Stomach (tissue), 4 donors: Measurements from ENCODE around the gene FTH1.

Source experiments
- EP300 ChIP-seq: sonication (generic); formaldehyde crosslinking; IDR thresholded peaks from one replicate; pipeline ENCODE4 v1.6.1; 2017; ENCODE audit warnings: antibody characterized with exemption
- TF ChIP-seq, protein P1 (sequence below), 7 experiments: fragments of 450-650 bp in 4 of 7; fragments of 200-600 bp in 3 of 7; sonication (generic) in 3 of 7; IDR thresholded peaks; one replicate each; pipeline ENCODE4 v1.5.1; 2016 to 2019; ENCODE audit warnings: antibody characterized with exemption in 7 of 7, control low read depth in 2 of 7, mild to moderate bottlenecking in 1 of 7

GRCh38 chr11:61962213-61963015 lies 5.0 kb downstream of the FTH1 start:
- TF ChIP-seq, protein P1, sequence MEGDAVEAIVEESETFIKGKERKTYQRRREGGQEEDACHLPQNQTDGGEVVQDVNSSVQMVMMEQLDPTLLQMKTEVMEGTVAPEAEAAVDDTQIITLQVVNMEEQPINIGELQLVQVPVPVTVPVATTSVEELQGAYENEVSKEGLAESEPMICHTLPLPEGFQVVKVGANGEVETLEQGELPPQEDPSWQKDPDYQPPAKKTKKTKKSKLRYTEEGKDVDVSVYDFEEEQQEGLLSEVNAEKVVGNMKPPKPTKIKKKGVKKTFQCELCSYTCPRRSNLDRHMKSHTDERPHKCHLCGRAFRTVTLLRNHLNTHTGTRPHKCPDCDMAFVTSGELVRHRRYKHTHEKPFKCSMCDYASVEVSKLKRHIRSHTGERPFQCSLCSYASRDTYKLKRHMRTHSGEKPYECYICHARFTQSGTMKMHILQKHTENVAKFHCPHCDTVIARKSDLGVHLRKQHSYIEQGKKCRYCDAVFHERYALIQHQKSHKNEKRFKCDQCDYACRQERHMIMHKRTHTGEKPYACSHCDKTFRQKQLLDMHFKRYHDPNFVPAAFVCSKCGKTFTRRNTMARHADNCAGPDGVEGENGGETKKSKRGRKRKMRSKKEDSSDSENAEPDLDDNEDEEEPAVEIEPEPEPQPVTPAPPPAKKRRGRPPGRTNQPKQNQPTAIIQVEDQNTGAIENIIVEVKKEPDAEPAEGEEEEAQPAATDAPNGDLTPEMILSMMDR (IDR thresholded peaks at IDR 0.05), result no peak
- TF ChIP-seq EP300, result no peak
